Activated CD4-positive, CD25-positive, alpha-beta regulatory T cell treated with anti-CD3 and anti-CD28 coated beads, Interleukin-2, amount 50 U/mL, for 16 hours (primary cell): ENCODE measurements around the gene PPP1R3E.
A peak's percentile ranks its signal among the peaks of the same experiment; 100 is the strongest.
"Not testable (repeated sequence)": the region's sequence is repeated elsewhere in the genome, so short reads cannot be mapped to it uniquely, and the experiment has no call there.

Source experiments
- DNase-seq: peaks from one replicate; pipeline ENCODE4 v3.0.0-alpha.2; 2020; ENCODE audit warnings: low read depth, low spot score

The PPP1R3E gene, protein sequence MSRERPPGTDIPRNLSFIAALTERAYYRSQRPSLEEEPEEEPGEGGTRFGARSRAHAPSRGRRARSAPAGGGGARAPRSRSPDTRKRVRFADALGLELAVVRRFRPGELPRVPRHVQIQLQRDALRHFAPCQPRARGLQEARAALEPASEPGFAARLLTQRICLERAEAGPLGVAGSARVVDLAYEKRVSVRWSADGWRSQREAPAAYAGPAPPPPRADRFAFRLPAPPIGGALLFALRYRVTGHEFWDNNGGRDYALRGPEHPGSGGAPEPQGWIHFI

GRCh38 chr14:23302290-23303225 is at the start of gene PPP1R3E:
TSS of gene PPP1R3E (minus strand) at chr14:23302859. CDS start at chr14:23302576, 283 bp downstream.
- DNase-seq, result peak; percentile 76

GRCh38 chr14:23351681-23352505 is 49.2 kb upstream of the PPP1R3E start:
- no peak for DNase-seq

GRCh38 chr14:23349156-23349845 is 46.6 kb upstream of the PPP1R3E start:
- DNase-seq, result no peak

DNA sequence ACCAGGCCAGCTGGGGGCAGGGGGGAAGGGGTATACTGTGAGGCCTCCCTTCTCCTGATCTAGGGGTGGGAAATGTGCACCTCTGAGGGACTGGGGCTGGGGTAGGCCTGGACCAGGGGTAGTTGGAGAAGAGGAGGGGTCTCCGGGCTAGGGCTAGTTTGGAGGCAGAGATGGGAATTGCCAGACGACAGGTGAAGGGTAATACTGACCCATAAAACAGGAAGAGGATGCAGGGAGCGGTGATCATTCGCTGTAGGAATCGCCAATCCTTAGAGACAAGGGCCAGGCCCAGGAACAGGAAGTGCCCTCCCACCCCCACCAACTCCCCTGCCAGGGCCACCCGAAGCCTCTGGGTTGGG is 45.6 kb upstream of the PPP1R3E start:
- DNase-seq, result no peak

- no peak for DNase-seq
Measured at GRCh38 chr14:23347406-23348296, 45.0 kb upstream of the PPP1R3E start.

DNA sequence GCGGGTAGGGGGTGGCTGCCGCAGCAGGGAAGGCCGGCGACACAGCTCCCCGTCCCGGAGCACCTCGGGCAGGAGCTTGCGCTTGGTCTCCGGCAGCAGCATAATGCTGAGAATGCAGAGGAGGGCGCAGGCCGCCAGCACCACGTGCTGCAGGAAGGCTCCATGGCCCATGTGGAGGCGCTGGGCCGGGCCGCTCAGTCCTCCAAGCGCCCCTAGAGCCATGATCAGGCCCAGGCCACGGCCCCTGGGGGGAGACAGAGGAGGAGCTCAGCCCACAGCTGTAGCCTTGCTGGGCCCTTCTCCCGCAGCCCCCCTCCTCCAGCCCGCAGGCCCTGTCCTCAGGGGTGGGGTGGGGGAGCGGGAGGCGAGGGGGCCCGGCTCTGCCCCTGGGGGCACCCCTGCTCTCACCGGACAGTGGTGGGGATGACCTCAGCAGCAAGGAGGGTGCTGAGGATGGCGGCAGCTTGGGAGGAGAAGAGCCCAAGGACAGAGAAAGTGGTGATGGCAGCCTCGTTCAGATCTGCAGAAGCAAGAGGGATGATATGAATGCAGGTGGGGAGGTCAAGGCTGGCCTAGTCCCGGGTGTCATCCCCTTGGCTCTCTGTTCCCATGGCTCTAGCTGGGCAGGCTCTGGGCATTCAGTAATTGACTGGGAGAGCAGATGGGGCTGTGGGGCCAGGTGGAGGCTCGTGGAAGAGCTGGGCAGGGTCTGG is 44.2 kb upstream of the PPP1R3E start:
- no peak for DNase-seq

- DNase-seq, result no peak
Measured at GRCh38 chr14:23345987-23346692, 43.5 kb upstream of the PPP1R3E start.

GRCh38 chr14:23344481-23344880 is 41.8 kb upstream of the PPP1R3E start:
- DNase-seq, result no peak

- DNase-seq, result no peak
Measured at GRCh38 chr14:23339506-23340268, 37.0 kb upstream of the PPP1R3E start.

DNA sequence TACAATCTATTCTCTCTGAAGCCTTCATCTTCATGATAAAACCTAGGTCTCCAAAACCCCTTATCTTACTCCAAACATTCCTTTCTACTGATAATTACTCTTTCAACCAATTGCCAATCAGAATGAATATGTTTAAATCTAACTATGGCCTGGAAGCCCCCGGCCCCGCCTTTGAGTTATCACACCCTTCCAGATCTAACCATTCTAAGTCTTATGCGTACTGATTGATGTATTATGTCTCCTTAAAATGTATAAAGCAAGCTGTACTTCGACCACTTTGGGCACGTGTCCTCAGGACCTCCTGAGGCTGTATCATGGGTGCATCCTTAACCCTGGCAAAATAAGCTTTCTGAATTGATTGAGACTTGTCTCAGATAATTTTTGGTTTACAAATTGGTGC is 33.0 kb upstream of the PPP1R3E start:
- DNase-seq, result no peak

DNA sequence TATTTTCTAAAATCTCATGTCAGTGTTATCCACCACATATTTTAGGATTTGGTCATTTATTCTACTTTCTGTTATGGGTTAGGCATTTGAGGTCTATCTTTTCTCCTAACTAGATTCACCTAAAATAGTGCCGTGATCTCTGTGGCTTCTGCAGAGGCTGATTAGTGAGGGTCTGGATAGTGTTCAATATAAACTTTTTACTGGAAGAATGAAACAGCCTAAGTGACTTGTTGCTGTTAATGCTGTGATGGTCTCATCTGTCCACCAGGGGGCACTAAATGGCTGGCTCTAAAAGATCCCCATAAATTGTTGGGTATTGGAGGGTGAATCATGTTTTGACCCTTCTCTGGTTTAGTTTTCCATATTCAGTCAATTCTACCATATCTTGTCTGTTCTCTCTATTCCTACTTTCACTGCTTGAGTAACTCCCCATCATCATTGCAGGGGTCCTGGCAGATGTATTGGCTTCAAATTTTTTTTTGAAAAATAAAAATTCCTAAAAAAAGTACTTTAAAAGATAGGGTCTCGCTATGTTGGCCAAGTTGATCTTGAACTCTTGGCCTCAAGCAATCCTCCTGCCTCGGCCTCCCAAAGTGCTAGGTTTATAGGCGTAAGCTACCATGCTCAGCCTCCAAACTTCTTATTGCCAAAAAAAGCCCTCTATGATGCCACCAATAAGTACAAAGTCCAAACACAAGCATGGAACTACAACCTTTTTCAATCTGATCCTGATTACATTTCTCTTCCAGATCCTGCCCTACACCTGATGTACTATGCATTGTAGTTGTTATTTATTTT is 25.5 kb upstream of the PPP1R3E start:
- peak; percentile 52 for DNase-seq

- DNase-seq, result no peak
Measured at GRCh38 chr14:23326491-23327332, 24.1 kb upstream of the PPP1R3E start.

GRCh38 chr14:23325746-23326145 is 23.1 kb upstream of the PPP1R3E start:
- DNase-seq, result not testable (repeated sequence)

DNA sequence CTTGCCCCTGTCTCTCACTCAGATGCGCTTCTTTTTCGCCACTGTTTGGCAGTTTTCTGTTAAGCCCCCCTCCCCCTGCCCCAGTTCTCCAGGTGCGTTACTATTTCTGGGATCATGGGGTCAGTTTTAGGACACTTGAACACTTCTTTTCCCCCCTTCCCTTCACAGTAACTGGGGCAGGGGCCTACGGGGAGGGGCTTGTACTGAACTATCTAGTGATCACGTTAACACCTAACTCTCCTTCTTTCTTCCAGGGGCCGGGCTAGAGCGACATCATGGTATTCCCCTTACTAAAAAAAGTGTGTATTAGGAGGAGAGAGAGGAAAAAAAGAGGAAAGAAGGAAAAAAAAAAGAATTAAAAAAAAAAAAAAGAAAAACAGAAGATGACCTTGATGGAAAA is 22.3 kb upstream of the PPP1R3E start:
- DNase-seq, result no peak

DNA sequence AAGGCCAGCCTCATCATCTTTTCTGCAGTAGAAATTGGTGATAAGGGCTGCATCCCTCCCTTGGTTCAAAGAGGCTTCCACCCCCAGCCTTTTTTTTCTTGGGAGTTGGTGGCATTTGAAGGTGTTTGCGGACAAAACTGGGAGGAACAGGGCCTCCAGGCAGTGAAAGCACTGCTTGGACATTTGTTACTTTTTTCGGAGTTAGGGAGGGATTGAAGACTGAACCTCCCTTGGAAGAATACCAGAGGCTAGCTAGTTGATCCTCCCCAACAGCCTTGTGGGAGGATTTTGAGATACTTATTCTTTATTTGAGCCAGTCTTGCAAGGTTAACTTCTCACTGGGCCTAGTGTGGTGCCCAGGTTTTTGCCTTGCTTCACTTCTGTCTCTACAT is 21.8 kb upstream of the PPP1R3E start:
- DNase-seq, result no peak

DNA sequence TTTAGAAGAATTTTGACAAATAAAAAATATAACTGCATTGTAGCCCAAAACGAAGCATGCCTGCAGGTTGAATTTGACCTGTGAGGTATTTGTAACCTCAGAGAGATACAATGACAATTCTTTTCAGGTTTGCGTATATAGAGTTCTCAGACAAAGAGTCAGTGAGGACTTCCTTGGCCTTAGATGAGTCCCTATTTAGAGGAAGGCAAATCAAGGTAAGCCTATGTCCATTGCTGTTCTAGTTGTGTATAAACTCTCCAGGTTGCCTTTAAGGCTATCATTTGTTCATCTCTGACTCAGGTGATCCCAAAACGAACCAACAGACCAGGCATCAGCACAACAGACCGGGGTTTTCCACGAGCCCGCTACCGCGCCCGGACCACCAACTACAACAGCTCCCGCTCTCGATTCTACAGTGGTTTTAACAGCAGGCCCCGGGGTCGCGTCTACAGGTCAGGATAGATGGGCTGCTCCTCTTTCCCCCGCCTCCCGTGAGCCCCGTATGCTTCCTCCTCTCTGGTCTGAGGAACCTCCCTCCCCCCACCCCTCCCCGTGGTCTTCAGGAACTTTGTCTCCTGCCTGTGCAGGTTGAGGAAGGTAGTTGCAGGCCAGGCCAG is 21.3 kb upstream of the PPP1R3E start:
- no peak for DNase-seq
